ENCODE results near the gene NLRP2B. TPM values are rescaled to one million over a fixed set of nuclear protein-coding genes. Genes with fewer than 3 reads are reported as not detected.

Gene NLRP2B
- polyA plus RNA-seq, 1 donor (not counting 4 experiments of a cell fraction or from before 2014, with no cell fraction given) = not detected

- Histone ChIP-seq H3K9ac (ENCODE audit: control insufficient read depth, extremely low read depth, insufficient read depth, low read length) (no peak overlapping the region), H3K27ac (ENCODE audit: control insufficient read depth, insufficient read depth, low read length) (no peak overlapping the region), H3K4me2 (ENCODE audit: control insufficient read depth, extremely low read depth, insufficient read depth, low read depth, low read length) (no peak overlapping the region), H3K79me2 (ENCODE audit: control insufficient read depth, insufficient read depth, low read length) (no peaks in the 10 kb centered on the region), H3K4me1 (ENCODE audit: control insufficient read depth, extremely low read depth, insufficient read depth, low read length) (no peaks in the 10 kb centered on the region), H3K9me3 (ENCODE audit: control insufficient read depth, low read depth, low read length) (peaks cover 2% of the 10 kb centered on the region), H2AFZ (ENCODE audit: control insufficient read depth, low read length) (no peak overlapping the region), H4K20me1 (ENCODE audit: control insufficient read depth, extremely low read depth, insufficient read depth, low read length) (no peaks in the 10 kb centered on the region), H3K36me3 (ENCODE audit: control insufficient read depth in 2 of 2, extremely low read depth in 1 of 2, insufficient read depth in 2 of 2, low read length in 2 of 2) (no peaks in the 10 kb centered on the region), H3K9me1 (ENCODE audit: control insufficient read depth, extremely low read depth, insufficient read depth, low read length) (no peaks in the 10 kb centered on the region), H3K4me3 (ENCODE audit: control insufficient read depth in 2 of 3, extremely low read depth in 1 of 3, insufficient read depth in 2 of 3, low read depth in 1 of 3, low read length in 3 of 3) (no peak overlapping the region), H3K27me3 (ENCODE audit: control insufficient read depth, extremely low read depth, insufficient read depth, low read length) (no peaks in the 10 kb centered on the region)
- TF ChIP-seq CTCF (optimal IDR thresholded peaks at IDR 0.05 in 1 of 3, IDR thresholded peaks at IDR 0.05 in 1 of 3, conservative IDR thresholded peaks at IDR 0.05 in 1 of 3; ENCODE audit: extremely low read depth in 1 of 3, insufficient read depth in 2 of 3, low read length in 3 of 3) = no peak
- no peak for TF ChIP-seq EZH2 (IDR thresholded peaks at IDR 0.05; ENCODE audit: low read length)
- no peak for FAIRE-seq
- DNase-seq (ENCODE audit: low read depth, low spot score) = no peak
- dilution Hi-C loops (cut with MboI; ENCODE audit: extremely low pct_ligation_motif_present, low sequenced_read_pairs) = no loop called here
These were observed 4.7 kb downstream of the NLRP2B start for GRCh38 chrX:57675320-57675719.

GRCh38 chrX:57674861-57675260 is 5.2 kb downstream of the NLRP2B start:
- dilution Hi-C loops (cut with MboI; ENCODE audit: extremely low pct_ligation_motif_present, low sequenced_read_pairs) = no loop called here
- Histone ChIP-seq H3K27me3 (ENCODE audit: control insufficient read depth, extremely low read depth, insufficient read depth, low read length) (no peaks in the 10 kb centered on the region), H3K36me3 (ENCODE audit: control insufficient read depth in 2 of 2, extremely low read depth in 1 of 2, insufficient read depth in 2 of 2, low read length in 2 of 2) (no peaks in the 10 kb centered on the region), H3K9me1 (ENCODE audit: control insufficient read depth, extremely low read depth, insufficient read depth, low read length) (no peaks in the 10 kb centered on the region), H3K9me3 (ENCODE audit: control insufficient read depth, low read depth, low read length) (peaks cover 2% of the 10 kb centered on the region), H3K4me2 (ENCODE audit: control insufficient read depth, extremely low read depth, insufficient read depth, low read depth, low read length) (no peak overlapping the region), H3K4me1 (ENCODE audit: control insufficient read depth, extremely low read depth, insufficient read depth, low read length) (no peaks in the 10 kb centered on the region), H3K4me3 (ENCODE audit: control insufficient read depth in 2 of 3, extremely low read depth in 1 of 3, insufficient read depth in 2 of 3, low read depth in 1 of 3, low read length in 3 of 3) (no peak overlapping the region), H4K20me1 (ENCODE audit: control insufficient read depth, extremely low read depth, insufficient read depth, low read length) (no peaks in the 10 kb centered on the region), H3K27ac (ENCODE audit: control insufficient read depth, insufficient read depth, low read length) (no peak overlapping the region), H3K9ac (ENCODE audit: control insufficient read depth, extremely low read depth, insufficient read depth, low read length) (no peak overlapping the region), H3K79me2 (ENCODE audit: control insufficient read depth, insufficient read depth, low read length) (no peaks in the 10 kb centered on the region), H2AFZ (ENCODE audit: control insufficient read depth, low read length) (no peak overlapping the region)
- TF ChIP-seq EZH2 (IDR thresholded peaks at IDR 0.05; ENCODE audit: low read length) (no peak), CTCF (optimal IDR thresholded peaks at IDR 0.05 in 1 of 3, IDR thresholded peaks at IDR 0.05 in 1 of 3, conservative IDR thresholded peaks at IDR 0.05 in 1 of 3; ENCODE audit: extremely low read depth in 1 of 3, insufficient read depth in 2 of 3, low read length in 3 of 3) (no peak)
- FAIRE-seq = no peak
- no peak for DNase-seq (ENCODE audit: low read depth, low spot score)
